ENCODE results near the gene AKAP1.

DNA sequence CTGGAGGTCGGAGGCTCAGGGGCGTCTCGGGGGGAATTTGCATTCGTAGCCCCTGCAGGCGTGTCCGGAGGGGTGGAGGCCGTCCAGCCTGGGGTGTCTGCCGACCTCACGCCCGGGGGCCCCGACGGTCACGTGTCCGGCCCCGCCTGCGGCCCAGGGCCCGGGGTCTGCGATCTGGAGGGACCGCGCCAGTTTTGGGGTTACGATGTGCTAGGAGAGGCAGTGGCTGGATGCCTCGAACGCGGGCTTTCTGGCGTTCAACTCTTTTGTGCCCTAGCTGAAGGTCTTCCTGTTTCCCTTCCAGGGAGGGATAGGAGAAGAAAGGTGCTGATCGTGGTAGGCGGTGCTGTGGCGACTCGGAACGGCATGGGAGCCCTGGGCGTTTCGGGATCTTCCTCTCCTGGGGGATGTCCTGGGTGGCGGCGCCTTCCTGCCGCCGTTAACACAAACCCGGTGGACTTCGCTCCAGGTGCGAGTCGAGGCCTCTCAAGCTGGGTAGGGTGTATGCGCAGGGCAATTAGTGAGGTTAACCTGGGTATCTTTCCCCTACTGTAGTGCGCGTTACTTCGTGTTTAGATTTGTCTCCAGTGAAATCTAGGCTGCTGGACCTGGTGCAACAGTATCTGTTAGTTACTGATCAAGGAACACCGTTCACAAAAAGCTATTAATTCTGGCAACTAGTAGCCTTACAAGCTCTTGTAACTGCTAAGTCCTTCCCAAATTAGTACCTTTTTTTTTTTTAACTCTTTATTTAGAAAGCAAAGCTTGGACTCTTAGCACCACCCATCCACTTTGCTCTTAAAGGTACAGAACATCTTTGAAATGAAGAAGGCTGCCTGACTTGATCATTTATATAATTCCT, 1.3 kb downstream of the AKAP1 start:
- TF ChIP-seq YY1 (IDR thresholded peaks at IDR 0.05; ENCODE audit: insufficient read depth, insufficient read length) (no peak), ZNF274 (IDR thresholded peaks at IDR 0.05; ENCODE audit: low read depth, low read length) (no peak), SUZ12 (IDR thresholded peaks at IDR 0.05; ENCODE audit: extremely low read depth, insufficient read depth, insufficient read length) (no peak)

Data from NT2/D1 (cell line).